ENCODE data around the gene NANOS2.
"Not testable (repeated sequence)": the region's sequence is repeated elsewhere in the genome, so short reads cannot be mapped to it uniquely, and the experiment has no call there.

NANOS2 gene

GRCh38 chr19:45927565-45928261 lies 13.1 kb upstream of the NANOS2 start:
- DNase-seq, result peak; percentile 74 to 94 (median 85)

GRCh38 chr19:45924891-45925447 lies 10.4 kb upstream of the NANOS2 start:
- DNase-seq, result no peak

- DNase-seq, result no peak
Observed at GRCh38 chr19:45922281-45922680, 7.7 kb upstream of the NANOS2 start.

GRCh38 chr19:45920458-45920857 lies 5.9 kb upstream of the NANOS2 start:
- DNase-seq, result peak in 1 of 5 donors; percentile 61

GRCh38 chr19:45919678-45920077 lies 5.1 kb upstream of the NANOS2 start:
- DNase-seq, result no peak

GRCh38 chr19:45918721-45919120 lies 4.1 kb upstream of the NANOS2 start:
- DNase-seq, result peak in 1 of 5 donors; percentile 44

- DNase-seq, result peak in 1 of 5 donors; percentile 83
Observed at GRCh38 chr19:45917421-45918091, 3.0 kb upstream of the NANOS2 start.

GRCh38 chr19:45911291-45911690 lies 3.3 kb downstream of the NANOS2 start:
- DNase-seq, result no peak

- DNase-seq, result no peak
Observed at GRCh38 chr19:45908956-45909355, 5.6 kb downstream of the NANOS2 start.

- DNase-seq, result no peak
Observed at GRCh38 chr19:45906221-45906620, 8.4 kb downstream of the NANOS2 start.

GRCh38 chr19:45905011-45905410 lies 9.6 kb downstream of the NANOS2 start:
- DNase-seq, result no peak

- DNase-seq, result peak; percentile 98 to 100 (median 98)
Observed at GRCh38 chr19:45902651-45903625, 11.6 kb downstream of the NANOS2 start.

GRCh38 chr19:45901912-45902650 lies 12.5 kb downstream of the NANOS2 start, which contains the start of gene MYPOP:
MYPOP (minus strand) TSS chr19:45902613; CDS start chr19:45901773, 840 bp downstream.
- DNase-seq, result no peak

GRCh38 chr19:45901432-45901911 lies 13.1 kb downstream of the NANOS2 start:
- DNase-seq, result peak in 2 of 5 donors; percentile 27 to 44

GRCh38 chr19:45900738-45901431 lies 13.7 kb downstream of the NANOS2 start:
- no peak for DNase-seq

- DNase-seq, result no peak
Observed at GRCh38 chr19:45899919-45900589, 14.5 kb downstream of the NANOS2 start.

GRCh38 chr19:45899253-45899652 lies 15.3 kb downstream of the NANOS2 start:
- no peak for DNase-seq

- no peak for DNase-seq
Observed at GRCh38 chr19:45897261-45897812, 17.2 kb downstream of the NANOS2 start.

- not testable (repeated sequence) for DNase-seq
Observed at GRCh38 chr19:45895983-45896599, 18.5 kb downstream of the NANOS2 start.

- no peak for DNase-seq
Observed at GRCh38 chr19:45895519-45895972, 19.0 kb downstream of the NANOS2 start.
